ENCODE measurements around the gene CFAP97. TPM values are rescaled to one million over a fixed set of nuclear protein-coding genes. Genes with fewer than 3 reads are reported as not detected.
A peak's percentile ranks its signal among the peaks of the same experiment; 100 is the strongest.
"Not testable (repeated sequence)": the region's sequence is repeated elsewhere in the genome, so short reads cannot be mapped to it uniquely, and the experiment has no call there.

CFAP97 gene
- total RNA-seq, 2 donors from 2014 or later = 17.1 to 19.5 TPM

- ATAC-seq = peak; percentile 47
- H3K36me3 ChIP-seq (replicated peaks in 1 of 2; ENCODE audit: insufficient read depth in 1 of 2, low read depth in 2 of 2) = no peaks in the 10 kb centered on the region
- intact Hi-C loops (cut with DNase I) = no loop called here
- H3K4me1 ChIP-seq = peaks cover 12% of the 10 kb centered on the region
- H3K4me3 ChIP-seq = peak overlapping the region; percentile 30 to 55
- peak; percentile 56 to 69 (median 62) for DNase-seq
- no peaks in the 10 kb centered on the region for H3K27me3 ChIP-seq
- peak; percentile 39 to 77 (median 76) for TF ChIP-seq POLR2A (IDR thresholded peaks at IDR 0.05)
- no peak for TF ChIP-seq CTCF (IDR thresholded peaks at IDR 0.05)
- H3K27ac ChIP-seq = peak overlapping the region; percentile 75 to 97 (median 96)
- H3K9me3 ChIP-seq = no peaks in the 10 kb centered on the region
- 1% methylated on average over 24 to 70 of the region's 84 CpGs for WGBS, 2 donors
Observed at GRCh38 chr4:185210102-185210981, 6.5 kb upstream of the CFAP97 start.

GRCh38 chr4:185209852-185210101 is 6.0 kb upstream of the CFAP97 start:
- H3K4me1 ChIP-seq = peaks cover 14% of the 10 kb centered on the region
- DNase-seq; H3K27me3 ChIP-seq; H3K36me3 ChIP-seq (replicated peaks in 1 of 2; ENCODE audit: insufficient read depth in 1 of 2, low read depth in 2 of 2); intact Hi-C loops (cut with DNase I); H3K9me3 ChIP-seq: not testable (repeated sequence)
- peak overlapping the region; percentile 75 to 97 (median 96) for H3K27ac ChIP-seq
- H3K4me3 ChIP-seq = peak overlapping the region; percentile 30 to 55
- WGBS, 2 donors = 1% methylated on average over 35 of the region's 39 CpGs; no CpG with 5 or more reads in 1 of the 2 donors
- peak; percentile 44 for ATAC-seq

GRCh38 chr4:185209031-185209851 is 5.4 kb upstream of the CFAP97 start, which contains the start of gene SNX25:
SNX25 (plus strand) TSS chr4:185209598; CDS start chr4:185209827, 229 bp downstream.
- H3K27me3 ChIP-seq = no peaks in the 10 kb centered on the region
- ATAC-seq (peak; percentile 91), DNase-seq (peak; percentile 92 to 97 (median 94))
- peak within 1 kb of the TSS; percentile 75 to 97 (median 96) for H3K27ac ChIP-seq
- H3K4me1 ChIP-seq = peaks cover 19% of the 10 kb centered on the region
- H3K4me3 ChIP-seq = peak within 1 kb of the TSS; percentile 30 to 55
- intact Hi-C loops (cut with DNase I) = no loop called here
- no peaks in the 10 kb centered on the region for H3K36me3 ChIP-seq (replicated peaks in 1 of 2; ENCODE audit: insufficient read depth in 1 of 2, low read depth in 2 of 2)
- no peaks in the 10 kb centered on the region for H3K9me3 ChIP-seq
- 0 to 1% methylated on average over 30 to 70 of the region's 72 CpGs for WGBS, 2 donors
- TF ChIP-seq POLR2A (IDR thresholded peaks at IDR 0.05) (peak; percentile 64 to 97 (median 75)), CTCF (IDR thresholded peaks at IDR 0.05) (peak in 2 of 7 experiments; percentile 42 to 58)

GRCh38 chr4:185207466-185207865 is 3.7 kb upstream of the CFAP97 start:
- Histone ChIP-seq H3K27ac (no peak overlapping the region), H3K9me3 (no peaks in the 10 kb centered on the region), H3K36me3 (replicated peaks in 1 of 2; ENCODE audit: insufficient read depth in 1 of 2, low read depth in 2 of 2) (no peaks in the 10 kb centered on the region), H3K27me3 (no peaks in the 10 kb centered on the region), H3K4me1 (peaks cover 27% of the 10 kb centered on the region), H3K4me3 (no peak overlapping the region)
- DNase-seq = no peak
- TF ChIP-seq POLR2A (IDR thresholded peaks at IDR 0.05) (no peak), CTCF (IDR thresholded peaks at IDR 0.05) (no peak)
- 89 to 90% methylated on average over 5 of the region's 5 CpGs for WGBS, 2 donors
- ATAC-seq = no peak
- intact Hi-C loops (cut with DNase I) = no loop called here

- Histone ChIP-seq H3K4me3 (no peak overlapping the region), H3K27ac (no peak overlapping the region), H3K36me3 (replicated peaks in 1 of 2; ENCODE audit: insufficient read depth in 1 of 2, low read depth in 2 of 2) (no peaks in the 10 kb centered on the region), H3K9me3 (no peaks in the 10 kb centered on the region), H3K27me3 (no peaks in the 10 kb centered on the region), H3K4me1 (peaks cover 29% of the 10 kb centered on the region)
- ATAC-seq = no peak
- no peak for TF ChIP-seq POLR2A (IDR thresholded peaks at IDR 0.05)
- TF ChIP-seq CTCF (IDR thresholded peaks at IDR 0.05) = no peak
- DNase-seq = no peak
- WGBS, 2 donors = 87 to 88% methylated on average over 8 of the region's 8 CpGs
- intact Hi-C loops (cut with DNase I) = no loop called here
Observed at GRCh38 chr4:185205697-185206342, 2.0 kb upstream of the CFAP97 start.

GRCh38 chr4:185205073-185205472 is 1.3 kb upstream of the CFAP97 start:
- intact Hi-C loops (cut with DNase I) = not testable (repeated sequence)
- peak overlapping the region in 3 of 4 donors; percentile 94 to 98 (median 97) for H3K27ac ChIP-seq

More at GRCh38 chr4:185205073-185205472, 1.3 kb upstream of the CFAP97 start:
- H3K9me3 ChIP-seq; ATAC-seq; H3K36me3 ChIP-seq (replicated peaks in 1 of 2; ENCODE audit: insufficient read depth in 1 of 2, low read depth in 2 of 2); DNase-seq; H3K4me3 ChIP-seq; H3K27me3 ChIP-seq: not testable (repeated sequence)
- peaks cover 29% of the 10 kb centered on the region for H3K4me1 ChIP-seq
- 90 to 95% methylated on average over 13 of the region's 13 CpGs for WGBS, 2 donors

All from body of pancreas (tissue), 4 donors.